HEK293T (cell line): ENCODE measurements around the gene DLX3.

Source experiments
- CTCF ChIA-PET: fragments of 350-600 bp; formaldehyde crosslinking; extraction: SDS; loops from one replicate; lab custom pipeline; 2021; ENCODE audit warnings: antibody characterized with exemption, inconsistent platforms; lab: Yijun Ruan, JAX
- POLR2A ChIA-PET: fragments of 350-600 bp; formaldehyde crosslinking; extraction: SDS; loops from one replicate; lab custom pipeline; 2020; ENCODE audit warnings: antibody characterized with exemption, inconsistent platforms; lab: Yijun Ruan, JAX
- DNase-seq: peaks from one replicate; pipeline ENCODE4 v3.0.0; 2012; ENCODE audit warnings: mixed read lengths; ENCODE audit errors: extremely low spot score
- ARNT ChIP-seq: fragments of 450-650 bp; IDR thresholded peaks from 2 replicates; pipeline ENCODE4 v1.6.1; 2017; ENCODE audit warnings: mild to moderate bottlenecking
- BHLHE40 ChIP-seq: fragments of 450-650 bp; IDR thresholded peaks from 2 replicates; pipeline ENCODE4 v1.6.1; 2016; ENCODE audit warnings: mild to moderate bottlenecking, moderate library complexity, borderline replicate concordance
- CTBP1 ChIP-seq: fragments of 450-650 bp; IDR thresholded peaks from 2 replicates; pipeline ENCODE4 v1.6.1; 2016; ENCODE audit warnings: borderline replicate concordance
- ELF4 ChIP-seq: fragments of 450-650 bp; IDR thresholded peaks from 2 replicates; pipeline ENCODE4 v1.6.1; 2017; ENCODE audit warnings: antibody characterized with exemption
- FOXA1 ChIP-seq: fragments of 450-650 bp; IDR thresholded peaks from 2 replicates; pipeline ENCODE4 v1.6.1; 2016; ENCODE audit warnings: mild to moderate bottlenecking
- FOXK2 ChIP-seq: fragments of 450-650 bp; IDR thresholded peaks from 2 replicates; pipeline ENCODE4 v1.6.1; 2016; ENCODE audit warnings: mild to moderate bottlenecking
- FOXM1 ChIP-seq: fragments of 450-650 bp; IDR thresholded peaks from 2 replicates; pipeline ENCODE4 v1.6.1; 2017; ENCODE audit warnings: mild to moderate bottlenecking, borderline replicate concordance
- HDGF ChIP-seq: fragments of 450-650 bp; IDR thresholded peaks from 2 replicates; pipeline ENCODE4 v1.6.1; 2017; ENCODE audit warnings: antibody characterized with exemption, borderline replicate concordance
- L3MBTL2 ChIP-seq: fragments of 450-650 bp; conservative IDR thresholded peaks from 2 replicates; pipeline ENCODE4 v1.6.1; 2016; ENCODE audit warnings: mild to moderate bottlenecking
- LEF1 ChIP-seq: fragments of 450-650 bp; IDR thresholded peaks from 2 replicates; pipeline ENCODE4 v1.6.1; 2017; ENCODE audit warnings: mild to moderate bottlenecking, borderline replicate concordance
- NFRKB ChIP-seq: fragments of 450-650 bp; IDR thresholded peaks from 2 replicates; pipeline ENCODE4 v1.6.1; 2016; ENCODE audit warnings: mild to moderate bottlenecking, moderate library complexity
- SP1 ChIP-seq: fragments of 450-650 bp; IDR thresholded peaks from 2 replicates; pipeline ENCODE4 v1.6.1; 2017
- SUZ12 ChIP-seq: fragments of 450-650 bp; IDR thresholded peaks from 2 replicates; pipeline ENCODE4 v1.6.1; 2016; ENCODE audit warnings: mild to moderate bottlenecking
- TARDBP ChIP-seq: fragments of 450-650 bp; IDR thresholded peaks from 2 replicates; pipeline ENCODE4 v1.6.1; 2016
- ZNF384 ChIP-seq: fragments of 450-650 bp; IDR thresholded peaks from 2 replicates; pipeline ENCODE4 v1.6.1; 2016
- TF ChIP-seq, protein P1 (sequence below): fragments of 450-650 bp; IDR thresholded peaks from 2 replicates; pipeline ENCODE4 v1.6.1; 2016

The DLX3 gene

GRCh38 chr17:49994085-49995054, 654 bp downstream of the DLX3 start:
- no peak for TF ChIP-seq ZNF384
- no peak for TF ChIP-seq BHLHE40
- no peak for TF ChIP-seq L3MBTL2
- TF ChIP-seq FOXK2: no peak
- no peak for TF ChIP-seq SUZ12
- no peak for TF ChIP-seq FOXM1
- TF ChIP-seq, protein P1, sequence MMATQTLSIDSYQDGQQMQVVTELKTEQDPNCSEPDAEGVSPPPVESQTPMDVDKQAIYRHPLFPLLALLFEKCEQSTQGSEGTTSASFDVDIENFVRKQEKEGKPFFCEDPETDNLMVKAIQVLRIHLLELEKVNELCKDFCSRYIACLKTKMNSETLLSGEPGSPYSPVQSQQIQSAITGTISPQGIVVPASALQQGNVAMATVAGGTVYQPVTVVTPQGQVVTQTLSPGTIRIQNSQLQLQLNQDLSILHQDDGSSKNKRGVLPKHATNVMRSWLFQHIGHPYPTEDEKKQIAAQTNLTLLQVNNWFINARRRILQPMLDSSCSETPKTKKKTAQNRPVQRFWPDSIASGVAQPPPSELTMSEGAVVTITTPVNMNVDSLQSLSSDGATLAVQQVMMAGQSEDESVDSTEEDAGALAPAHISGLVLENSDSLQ: no peak
- TF ChIP-seq FOXA1: no peak
- TF ChIP-seq NFRKB: no peak
- TF ChIP-seq ARNT: no peak
- no peak for TF ChIP-seq LEF1
- no peak for TF ChIP-seq ELF4
- TF ChIP-seq SP1: no peak
- no peak for TF ChIP-seq TARDBP
- no peak for TF ChIP-seq CTBP1
- TF ChIP-seq HDGF: no peak
- CTCF ChIA-PET: interaction anchor here (0.6 to 5.7 kb wide), 9 partner anchors 42 to 134 kb away, joined by 3 to 72 read pairs (median 5); no protein-coding TSS in a partner anchor
- POLR2A ChIA-PET: interaction anchor here (0.8 to 1.5 kb wide), 4 partner anchors 18 to 80 kb away, joined by 3 to 4 read pairs (median 4); no protein-coding TSS in a partner anchor
- no peak for DNase-seq

GRCh38 chr17:49993423-49994060, 1.5 kb downstream of the DLX3 start:
- no peak for DNase-seq
- POLR2A ChIA-PET: no interaction called here
- TF ChIP-seq CTBP1: no peak
- no peak for TF ChIP-seq ARNT
- TF ChIP-seq ELF4: no peak
- no peak for TF ChIP-seq LEF1
- TF ChIP-seq NFRKB: no peak
- TF ChIP-seq FOXA1: no peak
- TF ChIP-seq TARDBP: no peak
- no peak for TF ChIP-seq FOXM1
- TF ChIP-seq, protein P1: no peak
- TF ChIP-seq SP1: no peak
- TF ChIP-seq BHLHE40: no peak
- TF ChIP-seq HDGF: no peak
- no peak for TF ChIP-seq ZNF384
- no peak for TF ChIP-seq FOXK2
- TF ChIP-seq L3MBTL2: no peak
- TF ChIP-seq SUZ12: no peak
- CTCF ChIA-PET: interaction anchor here (5.6 kb wide), 1 partner anchor 41 kb away, joined by 72 read pairs; no protein-coding TSS in a partner anchor

- CTCF ChIA-PET: no interaction called here
- TF ChIP-seq FOXM1 (no peak), FOXA1 (no peak), CTBP1 (no peak), L3MBTL2 (no peak), BHLHE40 (no peak), HDGF (no peak), TARDBP (no peak), SUZ12 (no peak), NFRKB (no peak), SP1 (no peak), ELF4 (no peak), ZNF384 (no peak), ARNT (no peak), LEF1 (no peak), FOXK2 (no peak)
- TF ChIP-seq, protein P1: no peak
- no peak for DNase-seq
- POLR2A ChIA-PET: no interaction called here
Observed at GRCh38 chr17:49992933-49993422, 2.0 kb downstream of the DLX3 start.

DNA sequence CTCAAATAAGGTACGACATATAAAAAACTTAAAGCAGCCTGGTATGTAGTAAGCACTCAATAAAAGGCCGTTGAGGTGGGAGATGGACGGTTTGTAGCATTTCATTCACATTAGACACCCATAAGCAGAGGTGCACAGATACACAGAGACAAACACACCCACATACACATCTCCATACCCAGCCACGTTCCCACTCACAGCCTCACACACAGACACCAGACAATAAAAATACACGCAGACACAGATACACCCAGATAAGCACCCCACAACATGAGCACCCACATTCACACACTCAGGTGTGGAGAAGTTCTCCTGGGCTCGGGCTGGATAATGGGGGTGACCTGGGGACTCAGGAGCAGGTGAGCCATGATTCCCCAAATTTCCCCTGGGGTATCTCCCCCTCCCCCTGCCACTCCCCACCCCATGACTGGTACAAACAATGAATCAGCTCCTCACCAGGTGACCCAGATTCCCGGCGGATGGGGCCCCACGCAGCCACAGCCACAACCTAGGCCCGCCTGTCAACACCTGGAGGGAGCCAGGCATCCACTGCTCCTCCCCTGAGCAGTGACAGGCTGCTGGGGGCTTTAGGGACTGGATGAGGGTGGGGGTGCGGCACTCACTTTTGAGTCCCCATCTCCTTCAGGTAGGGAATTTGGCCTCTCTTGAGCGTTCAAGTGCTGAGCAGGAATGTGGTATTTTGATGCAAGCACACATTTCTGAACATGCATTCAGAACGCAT, 2.7 kb downstream of the DLX3 start:
- CTCF ChIA-PET: no interaction called here
- POLR2A ChIA-PET: no interaction called here
- no peak for DNase-seq

More for the DNA sequence above, 2.7 kb downstream of the DLX3 start:
- no peak for TF ChIP-seq ZNF384
- TF ChIP-seq, protein P1: no peak
- TF ChIP-seq ARNT: no peak
- no peak for TF ChIP-seq LEF1
- TF ChIP-seq NFRKB: no peak
- TF ChIP-seq TARDBP: no peak
- TF ChIP-seq HDGF: no peak
- no peak for TF ChIP-seq FOXM1
- TF ChIP-seq ELF4: no peak
- TF ChIP-seq CTBP1: no peak
- TF ChIP-seq SUZ12: no peak
- TF ChIP-seq FOXK2: no peak
- no peak for TF ChIP-seq L3MBTL2
- TF ChIP-seq FOXA1: no peak
- no peak for TF ChIP-seq BHLHE40
- no peak for TF ChIP-seq SP1
